H1 (cell line): ENCODE data around the gene PRRX1. TPM values are rescaled to one million over a fixed set of nuclear protein-coding genes. Genes with fewer than 3 reads are reported as not detected.

ENCODE experiments used
- CTCF ChIA-PET: fragments of 300-600 bp; sonication (Branson Sonifier 250); formaldehyde crosslinking; loops from one replicate; lab custom pipeline; 2021; ENCODE audit not compliant: partially characterized antibody; lab: Charles Lee
- POLR2A ChIA-PET: fragments of 300-600 bp; sonication (Branson Sonifier 250); formaldehyde crosslinking; loops from one replicate; lab custom pipeline; 2021; ENCODE audit warnings: inconsistent platforms; ENCODE audit not compliant: partially characterized antibody; lab: Charles Lee
- DNase-seq, 2 experiments: peaks; one replicate each; pipeline versions ENCODE4 v3.0.0 to v3.0.0-alpha.2; 2010 to 2022; ENCODE audit warnings: low spot score in 2 of 2, low read depth in 1 of 2, mixed read lengths in 1 of 2
- FAIRE-seq: peaks from 2 replicates; lab custom pipeline; 2011; peaks lifted over from hg19 to GRCh38; lab: Jason Lieb, UNC
- H2AFZ ChIP-seq: 2 replicates; pipeline ENCODE4 v1.8.1; 2012; ENCODE audit warnings: low read length, inconsistent platforms
- H2AK5ac ChIP-seq: 2 replicates; pipeline ENCODE4 v1.6.1; 2013; ENCODE audit warnings: low read depth, low read length
- H2BK120ac ChIP-seq: replicated peaks from 2 replicates; pipeline ENCODE3; 2013; ENCODE audit warnings: low read depth, low read length, inconsistent platforms
- H2BK12ac ChIP-seq: 2 replicates; pipeline ENCODE4 v1.6.1; 2013; ENCODE audit warnings: low read depth, low read length
- H2BK15ac ChIP-seq: 2 replicates; pipeline ENCODE4 v1.6.1; 2013; ENCODE audit warnings: low read length
- H2BK20ac ChIP-seq: 2 replicates; pipeline ENCODE4 v1.6.1; 2013; ENCODE audit warnings: low read length
- H2BK5ac ChIP-seq: 2 replicates; pipeline ENCODE4 v1.6.1; 2013; ENCODE audit warnings: low read depth, low read length
- H3K14ac ChIP-seq: 2 replicates; pipeline ENCODE4 v1.6.1; 2013; ENCODE audit warnings: inconsistent platforms; ENCODE audit not compliant: insufficient read length
- H3K18ac ChIP-seq: 2 replicates; pipeline ENCODE4 v1.6.1; 2013; ENCODE audit warnings: low read length; ENCODE audit errors: extremely low read depth
- H3K23ac ChIP-seq: 2 replicates; pipeline ENCODE4 v1.6.1; 2013; ENCODE audit warnings: inconsistent platforms; ENCODE audit not compliant: insufficient read length
- H3K23me2 ChIP-seq: 2 replicates; pipeline ENCODE4 v1.6.1; 2013; ENCODE audit warnings: low read depth, low read length
- H3K27ac ChIP-seq: 2 replicates; pipeline ENCODE4 v1.6.1; 2011; ENCODE audit warnings: low read depth, low read length, inconsistent platforms
- H3K27me3 ChIP-seq, 4 experiments: replicated peaks in 1 of 4; 1 replicate in 1 of 4; 2 replicates in 3 of 4; pipeline versions ENCODE4 v1.6.1 to v1.8.1; 2011 to 2013; ENCODE audit warnings: low read length in 3 of 4, mild to moderate bottlenecking in 3 of 4, inconsistent platforms in 2 of 4, mixed read lengths in 2 of 4, moderate library complexity in 1 of 4; ENCODE audit not compliant: control insufficient read depth in 3 of 4, insufficient read depth in 3 of 4; ENCODE audit errors: extremely low read depth in 1 of 4
- H3K36me3 ChIP-seq, 4 experiments: 2 replicates each; pipeline versions ENCODE4 v1.6.1 to v1.8.1; 2011 to 2013; ENCODE audit warnings: mild to moderate bottlenecking in 4 of 4, low read length in 3 of 4, moderate library complexity in 2 of 4, control low read depth in 1 of 4, inconsistent platforms in 1 of 4; ENCODE audit not compliant: insufficient read depth in 4 of 4, control insufficient read depth in 2 of 4
- H3K4ac ChIP-seq: replicated peaks from 2 replicates; pipeline ENCODE3; 2013; ENCODE audit warnings: low read length, low read depth, mixed read lengths, inconsistent platforms; ENCODE audit not compliant: insufficient read length
- H3K4me1 ChIP-seq, 4 experiments: replicated peaks in 1 of 4; 1 replicate in 1 of 4; 2 replicates in 3 of 4; pipeline versions ENCODE4 v1.6.1 to v1.8.1; 2011 to 2013; ENCODE audit warnings: low read length in 3 of 4, inconsistent platforms in 2 of 4, mixed read lengths in 1 of 4; ENCODE audit not compliant: insufficient read depth in 4 of 4, control insufficient read depth in 3 of 4
- H3K4me2 ChIP-seq, 2 experiments: 2 replicates each; pipeline versions ENCODE4 v1.6.1 to v1.8.1; 2011 to 2013; ENCODE audit warnings: low read depth in 2 of 2, low read length in 2 of 2, control low read depth in 1 of 2, inconsistent platforms in 1 of 2, mild to moderate bottlenecking in 1 of 2; ENCODE audit not compliant: insufficient read depth in 1 of 2
- H3K4me3 ChIP-seq, 4 experiments: fragments of 200-600, 300-600 bp in 1 of 4; sonication (generic), shearing (Covaris generic), sonication (Bioruptor Twin) in 1 of 4; 2 replicates each; pipeline versions ENCODE4 v1.5.1 to v1.8.1; 2011 to 2016; ENCODE audit warnings: low read length in 4 of 4, low read depth in 3 of 4, control low read depth in 2 of 4, inconsistent platforms in 2 of 4, mild to moderate bottlenecking in 2 of 4, mixed read lengths in 1 of 4, moderate library complexity in 1 of 4; ENCODE audit not compliant: insufficient read depth in 2 of 4; ENCODE audit errors: extremely low read depth in 1 of 4
- H3K56ac ChIP-seq: replicated peaks from 2 replicates; pipeline ENCODE3; 2013; ENCODE audit warnings: low read depth, mild to moderate bottlenecking, mixed read lengths, low read length, inconsistent platforms; ENCODE audit not compliant: insufficient read length
- H3K79me1 ChIP-seq: 2 replicates; pipeline ENCODE4 v1.6.1; 2013; ENCODE audit warnings: low read depth, low read length, control low read depth
- H3K79me2 ChIP-seq, 2 experiments: 2 replicates each; pipeline versions ENCODE4 v1.6.1 to v1.8.1; 2012 to 2013; ENCODE audit warnings: low read length in 2 of 2, mild to moderate bottlenecking in 2 of 2, inconsistent platforms in 1 of 2; ENCODE audit not compliant: insufficient read depth in 2 of 2, control insufficient read depth in 1 of 2
- H3K9ac ChIP-seq, 4 experiments: replicated peaks in 1 of 4; 1 replicate in 1 of 4; 2 replicates in 3 of 4; pipeline versions ENCODE4 v1.6.1 to v1.8.1; 2011 to 2013; ENCODE audit warnings: low read depth in 3 of 4, low read length in 3 of 4, control low read depth in 2 of 4, mild to moderate bottlenecking in 2 of 4, moderate library complexity in 2 of 4, inconsistent platforms in 1 of 4; ENCODE audit errors: extremely low read depth in 1 of 4
- H3K9me3 ChIP-seq, 2 experiments: 2 replicates each; pipeline versions ENCODE4 v1.6.1 to v1.8.1; 2012 to 2013; ENCODE audit warnings: mild to moderate bottlenecking in 2 of 2, moderate library complexity in 2 of 2, control low read depth in 1 of 2, inconsistent platforms in 1 of 2, low read depth in 1 of 2, low read length in 1 of 2, mixed read lengths in 1 of 2; ENCODE audit not compliant: insufficient read depth in 2 of 2
- H4K20me1 ChIP-seq, 2 experiments: replicated peaks in 1 of 2; 2 replicates each; pipeline versions ENCODE3 to v1.8.1; 2011 to 2013; ENCODE audit warnings: inconsistent platforms in 2 of 2, low read length in 2 of 2, mild to moderate bottlenecking in 1 of 2; ENCODE audit not compliant: insufficient read depth in 2 of 2, control insufficient read depth in 1 of 2
- H4K5ac ChIP-seq: 2 replicates; pipeline ENCODE4 v1.6.1; 2013; ENCODE audit warnings: low read length, low read depth, mixed read lengths, inconsistent platforms; ENCODE audit not compliant: insufficient read length
- H4K8ac ChIP-seq: 2 replicates; pipeline ENCODE4 v1.8.0; 2013; ENCODE audit warnings: mild to moderate bottlenecking, moderate library complexity, low read length, inconsistent platforms; ENCODE audit not compliant: insufficient read depth; ENCODE audit errors: extremely low read depth
- H4K91ac ChIP-seq: replicated peaks from 2 replicates; pipeline ENCODE3; 2013; ENCODE audit warnings: low read length, mixed read lengths, inconsistent platforms; ENCODE audit not compliant: insufficient read length
- BACH1 ChIP-seq: IDR thresholded peaks from 2 replicates; pipeline ENCODE4 v1.6.1; 2012; ENCODE audit warnings: low read length, improper control_type of control experiment
- CBX8 ChIP-seq: fragments of 300-800, 300-1000 bp; sonication (generic); IDR thresholded peaks from 2 replicates; pipeline ENCODE4 v1.7.1; 2016; ENCODE audit warnings: low read depth, low read length, borderline replicate concordance
- E2F6 ChIP-seq: IDR thresholded peaks from 2 replicates; pipeline ENCODE4 v1.6.1; 2012; ENCODE audit warnings: inconsistent platforms
- EZH2 ChIP-seq: fragments of 200-600 bp; sonication (generic); IDR thresholded peaks from 2 replicates; pipeline ENCODE4 v1.7.1; 2012; ENCODE audit warnings: low read depth, mild to moderate bottlenecking, moderate library complexity, low read length, inconsistent platforms; ENCODE audit not compliant: severe bottlenecking
- GABPA ChIP-seq: IDR thresholded peaks from 2 replicates; pipeline ENCODE4 v1.6.1; 2011; ENCODE audit warnings: mild to moderate bottlenecking, low read length, moderate library complexity, borderline replicate concordance; ENCODE audit not compliant: insufficient read depth
- RBBP5 ChIP-seq: IDR thresholded peaks from 2 replicates; pipeline ENCODE4 v1.7.1; 2012; ENCODE audit warnings: low read depth, mild to moderate bottlenecking, inconsistent platforms, low read length, moderate library complexity, borderline replicate concordance
- RXRA ChIP-seq: IDR thresholded peaks from 2 replicates; pipeline ENCODE4 v1.6.1; 2011; ENCODE audit warnings: low read depth, mild to moderate bottlenecking, low read length, moderate library complexity; ENCODE audit not compliant: insufficient read depth
- SIN3A ChIP-seq, 2 experiments: IDR thresholded peaks in 1 of 2; conservative IDR thresholded peaks in 1 of 2; 2 replicates each; pipeline ENCODE4 v1.6.1; 2011 to 2012; ENCODE audit warnings: low read length in 2 of 2, improper control_type of control experiment in 1 of 2, low read depth in 1 of 2, mild to moderate bottlenecking in 1 of 2
- SIX5 ChIP-seq: IDR thresholded peaks from 2 replicates; pipeline ENCODE4 v1.6.1; 2011; ENCODE audit warnings: mild to moderate bottlenecking, low read depth, low read length
- YY1 ChIP-seq: IDR thresholded peaks from 2 replicates; pipeline ENCODE4 v1.6.1; 2011; ENCODE audit warnings: low read depth, mild to moderate bottlenecking, low read length
- WGBS, 2 experiments: shearing (Covaris generic) in 1 of 2; methylation state at CpG; one replicate each; pipeline versions ENCODE4 v1.1.6 to v1.1.7; 2013 to 2015; ENCODE audit warnings: low lambda C conversion rate in 2 of 2, mixed read lengths in 2 of 2, inconsistent platforms in 1 of 2, low coverage in 1 of 2, missing lambda C conversion rate in 1 of 2; ENCODE audit not compliant: insufficient replicate concordance in 2 of 2, insufficient coverage in 1 of 2, insufficient read length in 1 of 2; ENCODE audit errors: extremely low coverage in 1 of 2, missing lambda C conversion rate in 1 of 2; 5-methylcytosine and 5-hydroxymethylcytosine counted together
- polyA plus RNA-seq, 7 experiments: library from polyadenylated mRNA; depleted of rRNA in 3 of 7; stranded (reverse) in 5 of 7; unstranded in 2 of 7; fragments of >200 nt in 5 of 7; fragments of 200-250 nt in 2 of 7; gene quantifications; 1 replicate in 5 of 7; 2 replicates in 1 of 7; 4 replicates in 1 of 7; pipeline versions ENCODE4 v1.2.1 to v1.2.3, GENCODE V29; 2011 to 2013; ENCODE audit warnings: missing spikeins in 2 of 7, mixed read lengths in 2 of 7
- total RNA-seq: library from RNA; stranded (reverse); fragmentation: NEBNext Ultra II Directional; extraction: Animal tissue kit (Norgen Biotek cat#: 25700); gene quantifications from 2 replicates; pipeline ENCODE4 v1.2.1, GENCODE V29; 2021

The PRRX1 gene
- total and polyA plus RNA-seq, 2 of the 8 experiments (the other 6 are each of a cell fraction or from before 2014, with no cell fraction given) = not detected

GRCh38 chr1:170735366-170736263 lies 71.7 kb downstream of the PRRX1 start:
- H2BK12ac ChIP-seq = no peak overlapping the region
- no peak overlapping the region for H3K4ac ChIP-seq
- no peaks in the 10 kb centered on the region for H4K20me1 ChIP-seq
- no peak overlapping the region for H4K5ac ChIP-seq
- no peak for DNase-seq
- no peak overlapping the region for H2BK5ac ChIP-seq
- H4K8ac ChIP-seq = no peak overlapping the region
- H3K56ac ChIP-seq = no peak overlapping the region
- no peaks in the 10 kb centered on the region for H3K36me3 ChIP-seq
- FAIRE-seq = no peak
- ChIA-PET CTCF (interaction anchor here (1.8 kb wide), 1 partner anchor 29 kb away, joined by 3 read pairs; no protein-coding TSS in a partner anchor), POLR2A (no interaction called here)
- no peaks in the 10 kb centered on the region for H3K79me1 ChIP-seq
- H3K9me3 ChIP-seq = no peaks in the 10 kb centered on the region
- no peak overlapping the region for H2BK20ac ChIP-seq
- no peak overlapping the region for H3K14ac ChIP-seq
- H4K91ac ChIP-seq = no peak overlapping the region
- no peak overlapping the region for H2AFZ ChIP-seq
- H3K4me3 ChIP-seq = no peak overlapping the region
- no peak overlapping the region for H2BK120ac ChIP-seq
- no peaks in the 10 kb centered on the region; the same call in 1 of the 2 replicates for H3K23me2 ChIP-seq
- H3K27ac ChIP-seq = no peak overlapping the region
- H3K23ac ChIP-seq = no peak overlapping the region
- WGBS, 2 experiments = 76% methylated on average over 2 of the region's 2 CpGs; no CpG with 5 or more reads in 1 of the 2 experiments
- no peak overlapping the region for H3K9ac ChIP-seq
- H3K4me1 ChIP-seq = no peaks in the 10 kb centered on the region
- no peak overlapping the region for H2AK5ac ChIP-seq
- H3K79me2 ChIP-seq = no peaks in the 10 kb centered on the region
- H3K4me2 ChIP-seq = no peak overlapping the region
- H3K18ac ChIP-seq = no peak overlapping the region
- no peaks in the 10 kb centered on the region for H3K27me3 ChIP-seq
- no peak overlapping the region for H2BK15ac ChIP-seq
- TF ChIP-seq E2F6 (no peak), BACH1 (no peak), GABPA (no peak), RXRA (no peak), RBBP5 (no peak), YY1 (no peak), EZH2 (no peak), SIN3A (conservative IDR thresholded peaks at IDR 0.05 in 1 of 2, IDR thresholded peaks at IDR 0.05 in 1 of 2; ENCODE audit: low read depth in 1 of 2, low read length in 2 of 2) (no peak), CBX8 (no peak), SIX5 (no peak)
